Measurements from ENCODE around the gene PFN2.
"Not testable (repeated sequence)": the region's sequence is repeated elsewhere in the genome, so short reads cannot be mapped to it uniquely, and the experiment has no call there.

PFN2 gene

GRCh38 chr3:149967086-149967685, 3.5 kb downstream of the PFN2 start:
- peak; percentile 26 for DNase-seq

- no peak for DNase-seq
Observed at GRCh38 chr3:149965278-149965677, 5.4 kb downstream of the PFN2 start.

- no peak for DNase-seq
Observed at GRCh38 chr3:149964291-149964690, 6.4 kb downstream of the PFN2 start.

GRCh38 chr3:149963485-149963884, 7.2 kb downstream of the PFN2 start:
- DNase-seq: no peak

GRCh38 chr3:149959443-149959842, 11.3 kb downstream of the PFN2 start:
- no peak for DNase-seq

- DNase-seq: no peak
Observed at GRCh38 chr3:149958171-149958796, 12.4 kb downstream of the PFN2 start.

- no peak for DNase-seq
Observed at GRCh38 chr3:149957361-149958125, 13.2 kb downstream of the PFN2 start.

- no peak for DNase-seq
Observed at GRCh38 chr3:149955449-149955848, 15.2 kb downstream of the PFN2 start.

GRCh38 chr3:149954812-149955211, 15.9 kb downstream of the PFN2 start:
- no peak for DNase-seq

GRCh38 chr3:149949181-149949580, 21.5 kb downstream of the PFN2 start:
- DNase-seq: no peak

GRCh38 chr3:149947231-149947630, 23.5 kb downstream of the PFN2 start:
- DNase-seq: peak; percentile 80

GRCh38 chr3:149943966-149944365, 26.7 kb downstream of the PFN2 start:
- not testable (repeated sequence) for DNase-seq

GRCh38 chr3:149942409-149942808, 28.3 kb downstream of the PFN2 start:
- no peak for DNase-seq

GRCh38 chr3:149941946-149942345, 28.7 kb downstream of the PFN2 start:
- no peak for DNase-seq

- no peak for DNase-seq
Observed at GRCh38 chr3:149941186-149941585, 29.5 kb downstream of the PFN2 start.

- not testable (repeated sequence) for DNase-seq
Observed at GRCh38 chr3:149938392-149939055, 32.2 kb downstream of the PFN2 start.

- DNase-seq: peak; percentile 5
Observed at GRCh38 chr3:149936812-149937230, 33.9 kb downstream of the PFN2 start.

- DNase-seq: peak; percentile 35
Observed at GRCh38 chr3:149934524-149934923, 36.2 kb downstream of the PFN2 start.

- DNase-seq: no peak
Observed at GRCh38 chr3:149933858-149934257, 36.8 kb downstream of the PFN2 start.

GRCh38 chr3:149933008-149933407, 37.7 kb downstream of the PFN2 start:
- DNase-seq: no peak

- DNase-seq: no peak
Observed at GRCh38 chr3:149920119-149920518, 50.6 kb downstream of the PFN2 start.

- DNase-seq: no peak
Observed at GRCh38 chr3:149919509-149919908, 51.2 kb downstream of the PFN2 start.

- peak; percentile 91 for DNase-seq
Observed at GRCh38 chr3:149917124-149917667, 53.5 kb downstream of the PFN2 start.

Measured in MV-4-11 (cell line).